GM12878 (cell line): ENCODE measurements around the gene GPC6. TPM values are rescaled to one million over a fixed set of nuclear protein-coding genes. Genes with fewer than 3 reads are reported as not detected.

Experiments
- ATAC-seq: fragments of 200-7000 bp; cut with Tn5 transposase; 3 replicates; pipeline ENCODE4 v1.9.1; 2020; ENCODE audit warnings: mild to moderate bottlenecking, moderate library complexity
- BruUV-seq: library from RNA; stranded (reverse); fragments of 400-500 nt; replicated peaks from 2 replicates; lab custom pipeline; 2021; lab: Mats Ljungman, UMichigan
- CTCF ChIA-PET: fragments of 300-600 bp; sonication (Branson Sonifier 250); formaldehyde crosslinking; extraction: SDS; loops from one replicate; lab custom pipeline; 2021; ENCODE audit warnings: inconsistent platforms; lab: Yijun Ruan, JAX
- POLR2A ChIA-PET: fragments of 350-600 bp; formaldehyde crosslinking; extraction: SDS; loops from one replicate; lab custom pipeline; 2021; ENCODE audit warnings: inconsistent platforms; lab: Charles Lee
- RAD21 ChIA-PET: fragments of 300-600 bp; sonication (Branson Sonifier 250); formaldehyde crosslinking; loops from one replicate; lab custom pipeline; 2023; ENCODE audit warnings: antibody characterized with exemption; ENCODE audit not compliant: unreplicated experiment; lab: Charles Lee
- SMC1A ChIA-PET: fragments of 300-600 bp; sonication (Branson Sonifier 250); formaldehyde crosslinking; loops from one replicate; lab custom pipeline; 2023; ENCODE audit not compliant: unreplicated experiment, uncharacterized antibody; lab: Charles Lee
- DNase-seq: peaks from one replicate; pipeline ENCODE4 v3.0.0-alpha.2; 2011; ENCODE audit warnings: low read depth, low spot score
- FAIRE-seq: peaks from 3 replicates; lab custom pipeline; 2011; peaks lifted over from hg19 to GRCh38; lab: Jason Lieb, UNC
- H2AFZ ChIP-seq: 2 replicates; pipeline ENCODE4 v1.6.0; 2011; ENCODE audit warnings: low read depth, low read length, control low read depth; ENCODE audit not compliant: control insufficient read depth
- H3K27ac ChIP-seq: 2 replicates; pipeline ENCODE4 v1.5.1; 2011; ENCODE audit warnings: control low read depth; ENCODE audit not compliant: control insufficient read depth, insufficient read depth
- H3K27me3 ChIP-seq, 2 experiments: replicated peaks in 1 of 2; 2 replicates each; pipeline versions ENCODE4 v1.6.0 to v1.6.1; 2011; ENCODE audit warnings: low read length in 1 of 2; ENCODE audit not compliant: control insufficient read depth in 2 of 2, insufficient read depth in 2 of 2
- H3K36me3 ChIP-seq, 2 experiments: 2 replicates each; pipeline ENCODE4 v1.5.1; 2011; ENCODE audit warnings: low read length in 1 of 2; ENCODE audit not compliant: control insufficient read depth in 2 of 2, insufficient read depth in 2 of 2
- H3K4me1 ChIP-seq: 2 replicates; pipeline ENCODE4 v1.6.1; 2011; ENCODE audit warnings: mild to moderate bottlenecking, low read length, moderate library complexity, mixed read lengths; ENCODE audit not compliant: control insufficient read depth, insufficient read depth
- H3K4me2 ChIP-seq: 2 replicates; pipeline ENCODE4 v1.6.0; 2011; ENCODE audit warnings: control low read depth; ENCODE audit not compliant: control insufficient read depth, insufficient read depth
- H3K4me3 ChIP-seq: fragments of 200-600 bp; sonication (generic); 2 replicates; pipeline ENCODE4 v1.5.1; 2016
- H3K79me2 ChIP-seq: 2 replicates; pipeline ENCODE4 v1.6.0; 2011; ENCODE audit warnings: low read length; ENCODE audit not compliant: control insufficient read depth, insufficient read depth
- H3K9ac ChIP-seq: 2 replicates; pipeline ENCODE4 v1.8.0; 2011; ENCODE audit warnings: low read length, control low read depth, mixed read lengths; ENCODE audit not compliant: control insufficient read depth, insufficient read depth
- H3K9me3 ChIP-seq: replicated peaks from 3 replicates; pipeline ENCODE4 v1.5.1; 2011; ENCODE audit warnings: mild to moderate bottlenecking, low read length; ENCODE audit not compliant: control insufficient read depth, insufficient read depth
- H4K20me1 ChIP-seq: 2 replicates; pipeline ENCODE4 v1.6.0; 2011; ENCODE audit not compliant: control insufficient read depth, insufficient read depth
- BRCA1 ChIP-seq: IDR thresholded peaks from 2 replicates; pipeline ENCODE4 v1.6.1; 2011; ENCODE audit warnings: low read depth, low read length, improper control_type of control experiment
- CREM ChIP-seq: IDR thresholded peaks from 2 replicates; pipeline ENCODE4 v1.6.1; 2014; ENCODE audit warnings: antibody characterized with exemption, low read depth
- EGR1 ChIP-seq, 2 experiments: IDR thresholded peaks; 1 replicate in 1 of 2; 2 replicates in 1 of 2; pipeline ENCODE4 v1.6.1; 2011 to 2012; ENCODE audit warnings: low read depth in 2 of 2, low read length in 2 of 2, borderline replicate concordance in 1 of 2, mild to moderate bottlenecking in 1 of 2, moderate library complexity in 1 of 2
- ETV6 ChIP-seq, 2 experiments: fragments of 450-650 bp in 1 of 2; IDR thresholded peaks in 1 of 2; conservative IDR thresholded peaks in 1 of 2; 2 replicates each; pipeline ENCODE4 v1.6.1; 2014; ENCODE audit warnings: antibody characterized with exemption in 1 of 2, borderline replicate concordance in 1 of 2, low read depth in 1 of 2, mild to moderate bottlenecking in 1 of 2, moderate library complexity in 1 of 2
- JUNB ChIP-seq: IDR thresholded peaks from 2 replicates; pipeline ENCODE4 v1.6.1; 2016; ENCODE audit warnings: antibody characterized with exemption, mild to moderate bottlenecking
- LARP7 ChIP-seq: fragments of 450-650 bp; IDR thresholded peaks from 2 replicates; pipeline ENCODE4 v1.6.1; 2017; ENCODE audit warnings: mild to moderate bottlenecking
- MXI1 ChIP-seq: fragments of 150-350 bp; IDR thresholded peaks from 2 replicates; pipeline ENCODE4 v1.6.1; 2011; ENCODE audit warnings: low read depth, mild to moderate bottlenecking, inconsistent platforms, low read length, improper control_type of control experiment
- MYC ChIP-seq: IDR thresholded peaks from 2 replicates; pipeline ENCODE4 v1.6.1; 2011; ENCODE audit warnings: mild to moderate bottlenecking, low read length, moderate library complexity, inconsistent platforms; ENCODE audit not compliant: insufficient read depth, insufficient replicate concordance, insufficient read length, severe bottlenecking
- NR2F1 ChIP-seq: fragments of 450-650 bp; conservative IDR thresholded peaks from 2 replicates; pipeline ENCODE4 v1.6.1; 2017; ENCODE audit warnings: mild to moderate bottlenecking
- RUNX3 ChIP-seq: IDR thresholded peaks from 2 replicates; pipeline ENCODE4 v1.6.1; 2012; ENCODE audit warnings: low read length, inconsistent platforms
- SPI1 ChIP-seq: IDR thresholded peaks from 2 replicates; pipeline ENCODE4 v1.6.1; 2011; ENCODE audit warnings: low read depth, mild to moderate bottlenecking, low read length, moderate library complexity, borderline replicate concordance; ENCODE audit not compliant: insufficient read depth
- TAF1 ChIP-seq: IDR thresholded peaks from 2 replicates; pipeline ENCODE4 v1.6.1; 2011; ENCODE audit warnings: mild to moderate bottlenecking, low read depth, low read length, borderline replicate concordance
- ZBTB33 ChIP-seq: fragments of 450-650 bp; IDR thresholded peaks from 2 replicates; pipeline ENCODE4 v1.6.1; 2017; ENCODE audit warnings: mild to moderate bottlenecking
- ZNF384 ChIP-seq: IDR thresholded peaks from 2 replicates; pipeline ENCODE4 v1.6.1; 2012; ENCODE audit warnings: low read depth, mild to moderate bottlenecking, low read length, improper control_type of control experiment, borderline replicate concordance
- WGBS: methylation state at CpG from one replicate; pipeline ENCODE4 v1.1.6; 2016; ENCODE audit warnings: low lambda C conversion rate; ENCODE audit not compliant: insufficient replicate concordance, insufficient coverage; ENCODE audit errors: missing lambda C conversion rate; 5-methylcytosine and 5-hydroxymethylcytosine counted together
- in situ Hi-C: fragments of 300-500 bp; cut with MboI; formaldehyde crosslinking; loops from 9 replicates; pipeline ENCODE4 v1.14.3; 2018; ENCODE audit warnings: mixed read lengths
- intact Hi-C: fragments of 100-400 bp; cut with micrococcal nuclease; formaldehyde crosslinking; loops from one replicate; pipeline ENCODE4 v1.14.2; 2022; ENCODE audit not compliant: unreplicated experiment
- polyA plus RNA-seq, 11 experiments: library from polyadenylated mRNA; depleted of rRNA in 4 of 11; unstranded in 6 of 11; stranded (reverse) in 5 of 11; fragments of >200 nt; fragmentation: Nextera tagmentation in 4 of 11; fragmentation: Illumina TruSeq in 1 of 11; extraction: Ambion mirVana in 4 of 11; extraction: Trizol in 1 of 11; gene quantifications; 1 replicate in 1 of 11; 2 replicates in 10 of 11; pipeline versions ENCODE4 v1.2.1 to v1.2.3, GENCODE V29; 2011 to 2016; ENCODE audit warnings: inconsistent platforms in 2 of 11, missing spikeins in 2 of 11, low read depth in 1 of 11
- total RNA-seq, 4 experiments: library from RNA; depleted of rRNA in 3 of 4; stranded (reverse); fragments of >200 nt in 3 of 4; fragmentation: Illumina TruSeq in 1 of 4; extraction: Trizol in 1 of 4; gene quantifications; 2 replicates each; pipeline versions ENCODE4 v1.2.1 to v1.2.3, GENCODE V29; 2013 to 2021
- TF ChIP-seq, protein P1 (sequence below): fragments of 450-650 bp; formaldehyde crosslinking; IDR thresholded peaks from 2 replicates; pipeline ENCODE4 v1.4.0; 2022; ENCODE audit warnings: mild to moderate bottlenecking, moderate library complexity

Gene GPC6
- total and polyA plus RNA-seq, 10 of the 15 experiments (the other 5 are each of a cell fraction or from before 2014, with no cell fraction given): 0.03 to 0.04 (median 0.03) TPM; not detected in 7

DNA sequence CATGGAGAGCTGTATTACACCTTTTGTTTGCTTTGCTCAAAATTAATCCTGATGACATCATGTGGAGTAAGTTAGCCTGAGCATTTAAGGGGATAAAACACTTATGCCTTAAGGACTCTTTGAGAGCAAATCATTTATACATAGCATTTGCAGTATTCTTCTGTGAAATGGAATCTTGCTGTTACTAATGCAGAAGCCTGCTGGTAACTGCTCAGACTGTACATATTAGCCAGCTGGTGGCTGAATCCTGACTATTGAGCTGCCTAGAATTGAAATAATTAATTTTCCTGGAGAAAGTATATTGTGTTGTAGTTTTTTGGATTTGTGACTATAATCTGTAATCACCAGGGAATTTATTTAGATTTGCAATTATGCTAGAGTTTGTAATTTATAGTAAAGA is 363.2 kb downstream of the GPC6 start:
- in situ Hi-C loops: no loop called here
- POLR2A ChIA-PET: no interaction called here

DNA sequence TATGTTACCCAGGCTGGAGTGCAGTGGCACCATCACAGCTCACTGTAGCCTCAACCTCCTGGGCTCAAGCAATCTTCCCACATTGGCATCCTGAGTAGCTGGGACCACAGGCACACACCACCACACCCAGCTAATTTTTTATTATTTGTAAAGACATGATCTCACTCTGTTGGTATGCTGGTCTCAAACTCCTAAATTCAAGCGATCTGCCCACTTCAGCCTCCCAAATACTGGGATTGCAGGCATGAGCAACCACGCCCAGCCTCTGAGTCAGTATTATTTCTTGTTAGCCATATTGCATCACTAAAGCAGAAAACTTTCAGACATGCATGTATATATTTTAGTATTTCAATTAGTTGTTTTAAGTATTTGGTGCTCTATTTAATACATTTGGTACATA is 376.4 kb downstream of the GPC6 start:
- no peaks in the 10 kb centered on the region for H3K4me1 ChIP-seq
- BruUV-seq: no TSS peak
- TF ChIP-seq SPI1 (no peak), EGR1 (IDR thresholded peaks at IDR 0.05; ENCODE audit: borderline replicate concordance in 1 of 2, low read depth in 2 of 2, low read length in 2 of 2) (no peak), ZNF384 (no peak), LARP7 (no peak), ETV6 (conservative IDR thresholded peaks at IDR 0.05 in 1 of 2, IDR thresholded peaks at IDR 0.05 in 1 of 2; ENCODE audit: borderline replicate concordance in 1 of 2, low read depth in 1 of 2) (no peak), NR2F1 (no peak), ZBTB33 (no peak), TAF1 (no peak), JUNB (no peak)
- TF ChIP-seq, protein P1, sequence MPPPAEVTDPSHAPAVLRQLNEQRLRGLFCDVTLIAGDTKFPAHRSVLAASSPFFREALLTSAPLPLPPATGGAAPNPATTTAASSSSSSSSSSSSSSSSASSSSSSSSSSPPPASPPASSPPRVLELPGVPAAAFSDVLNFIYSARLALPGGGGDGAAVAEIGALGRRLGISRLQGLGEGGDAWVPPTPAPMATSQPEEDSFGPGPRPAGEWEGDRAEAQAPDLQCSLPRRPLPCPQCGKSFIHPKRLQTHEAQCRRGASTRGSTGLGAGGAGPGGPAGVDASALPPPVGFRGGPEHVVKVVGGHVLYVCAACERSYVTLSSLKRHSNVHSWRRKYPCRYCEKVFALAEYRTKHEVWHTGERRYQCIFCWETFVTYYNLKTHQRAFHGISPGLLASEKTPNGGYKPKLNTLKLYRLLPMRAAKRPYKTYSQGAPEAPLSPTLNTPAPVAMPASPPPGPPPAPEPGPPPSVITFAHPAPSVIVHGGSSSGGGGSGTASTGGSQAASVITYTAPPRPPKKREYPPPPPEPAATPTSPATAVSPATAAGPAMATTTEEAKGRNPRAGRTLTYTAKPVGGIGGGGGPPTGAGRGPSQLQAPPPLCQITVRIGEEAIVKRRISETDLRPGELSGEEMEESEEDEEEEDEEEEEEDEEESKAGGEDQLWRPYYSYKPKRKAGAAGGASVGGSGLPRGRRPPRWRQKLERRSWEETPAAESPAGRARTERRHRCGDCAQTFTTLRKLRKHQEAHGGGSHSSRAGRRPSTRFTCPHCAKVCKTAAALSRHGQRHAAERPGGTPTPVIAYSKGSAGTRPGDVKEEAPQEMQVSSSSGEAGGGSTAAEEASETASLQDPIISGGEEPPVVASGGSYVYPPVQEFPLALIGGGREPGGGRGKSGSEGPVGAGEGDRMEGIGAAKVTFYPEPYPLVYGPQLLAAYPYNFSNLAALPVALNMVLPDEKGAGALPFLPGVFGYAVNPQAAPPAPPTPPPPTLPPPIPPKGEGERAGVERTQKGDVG (CRISPR knock-in tag): no peak
- no peak overlapping the region for H3K4me2 ChIP-seq
- no peak overlapping the region for H3K9ac ChIP-seq
- H3K27me3 ChIP-seq: no peaks in the 10 kb centered on the region
- no peak overlapping the region for H3K27ac ChIP-seq
- H3K9me3 ChIP-seq: no peaks in the 10 kb centered on the region
- H2AFZ ChIP-seq: no peak overlapping the region
- ChIA-PET RAD21 (no interaction called here), POLR2A (no interaction called here), SMC1A (no interaction called here), CTCF (no interaction called here)
- ATAC-seq (no peak), DNase-seq (no peak), FAIRE-seq (no peak)
- in situ Hi-C loops (no loop called here), intact Hi-C loops (no loop called here)
- no peak overlapping the region for H3K4me3 ChIP-seq
- H3K79me2 ChIP-seq: no peaks in the 10 kb centered on the region
- H4K20me1 ChIP-seq: no peaks in the 10 kb centered on the region
- H3K36me3 ChIP-seq: no peaks in the 10 kb centered on the region
- WGBS: 14% methylated on average over 2 of the region's 2 CpGs

More for the DNA sequence above, 363.2 kb downstream of the GPC6 start:
- BruUV-seq: no TSS peak
- no peak for FAIRE-seq
- no peaks in the 10 kb centered on the region for H4K20me1 ChIP-seq
- H3K4me1 ChIP-seq: no peaks in the 10 kb centered on the region
- H3K4me2 ChIP-seq: no peak overlapping the region
- intact Hi-C loops: no loop called here
- no peaks in the 10 kb centered on the region for H3K9me3 ChIP-seq
- RAD21 ChIA-PET: no interaction called here
- ATAC-seq: no peak
- no peak for TF ChIP-seq MYC
- TF ChIP-seq CREM: no peak
- no peak for TF ChIP-seq MXI1
- TF ChIP-seq RUNX3: no peak
- no peak for TF ChIP-seq BRCA1
- no peak overlapping the region for H3K4me3 ChIP-seq
- H3K27me3 ChIP-seq: no peaks in the 10 kb centered on the region
- H2AFZ ChIP-seq: no peak overlapping the region
- DNase-seq: no peak
- SMC1A ChIA-PET: no interaction called here
- H3K9ac ChIP-seq: no peak overlapping the region
- H3K79me2 ChIP-seq: no peaks in the 10 kb centered on the region
- no peaks in the 10 kb centered on the region for H3K36me3 ChIP-seq
- CTCF ChIA-PET: no interaction called here
- H3K27ac ChIP-seq: no peak overlapping the region
